ENCODE data around the gene TNS4. TPM values are rescaled to one million over a fixed set of nuclear protein-coding genes. Genes with fewer than 3 reads are reported as not detected.

TNS4 gene
- total RNA-seq, 3 donors from 2014 or later = 3.0 to 13.1 (median 3.3) TPM

DNA sequence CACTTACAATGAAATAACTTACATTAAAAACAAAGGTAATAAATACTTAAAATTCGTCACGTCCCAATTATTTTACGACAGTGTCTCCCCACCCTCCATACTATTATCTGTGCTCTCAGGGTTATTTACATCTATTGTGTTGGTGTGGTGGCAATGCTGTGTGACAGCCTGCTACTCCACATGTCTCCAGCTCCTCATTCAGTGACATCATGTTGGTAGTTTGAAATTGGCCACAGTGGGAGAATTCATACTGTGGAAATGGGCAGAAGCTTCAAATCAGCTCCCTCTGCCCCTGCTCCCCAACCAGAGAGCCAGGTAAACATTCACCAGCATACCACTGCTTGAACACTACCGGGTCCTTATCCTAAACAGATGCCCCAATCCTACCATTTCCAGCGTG is 6.3 kb downstream of the TNS4 start:
- Histone ChIP-seq H3K36me3 (ENCODE audit: low read depth) (no peaks in the 10 kb centered on the region), H3K9me3 (no peaks in the 10 kb centered on the region), H3K4me1 (ENCODE audit: low read depth) (peaks cover 32% of the 10 kb centered on the region), H3K4me3 (no peak overlapping the region)
- intact Hi-C loops (cut with DNase I, micrococcal nuclease) = no loop called here
- ATAC-seq (no peak), DNase-seq (no peak)
- TF ChIP-seq, protein P1, sequence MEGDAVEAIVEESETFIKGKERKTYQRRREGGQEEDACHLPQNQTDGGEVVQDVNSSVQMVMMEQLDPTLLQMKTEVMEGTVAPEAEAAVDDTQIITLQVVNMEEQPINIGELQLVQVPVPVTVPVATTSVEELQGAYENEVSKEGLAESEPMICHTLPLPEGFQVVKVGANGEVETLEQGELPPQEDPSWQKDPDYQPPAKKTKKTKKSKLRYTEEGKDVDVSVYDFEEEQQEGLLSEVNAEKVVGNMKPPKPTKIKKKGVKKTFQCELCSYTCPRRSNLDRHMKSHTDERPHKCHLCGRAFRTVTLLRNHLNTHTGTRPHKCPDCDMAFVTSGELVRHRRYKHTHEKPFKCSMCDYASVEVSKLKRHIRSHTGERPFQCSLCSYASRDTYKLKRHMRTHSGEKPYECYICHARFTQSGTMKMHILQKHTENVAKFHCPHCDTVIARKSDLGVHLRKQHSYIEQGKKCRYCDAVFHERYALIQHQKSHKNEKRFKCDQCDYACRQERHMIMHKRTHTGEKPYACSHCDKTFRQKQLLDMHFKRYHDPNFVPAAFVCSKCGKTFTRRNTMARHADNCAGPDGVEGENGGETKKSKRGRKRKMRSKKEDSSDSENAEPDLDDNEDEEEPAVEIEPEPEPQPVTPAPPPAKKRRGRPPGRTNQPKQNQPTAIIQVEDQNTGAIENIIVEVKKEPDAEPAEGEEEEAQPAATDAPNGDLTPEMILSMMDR (IDR thresholded peaks at IDR 0.05) = no peak

DNA sequence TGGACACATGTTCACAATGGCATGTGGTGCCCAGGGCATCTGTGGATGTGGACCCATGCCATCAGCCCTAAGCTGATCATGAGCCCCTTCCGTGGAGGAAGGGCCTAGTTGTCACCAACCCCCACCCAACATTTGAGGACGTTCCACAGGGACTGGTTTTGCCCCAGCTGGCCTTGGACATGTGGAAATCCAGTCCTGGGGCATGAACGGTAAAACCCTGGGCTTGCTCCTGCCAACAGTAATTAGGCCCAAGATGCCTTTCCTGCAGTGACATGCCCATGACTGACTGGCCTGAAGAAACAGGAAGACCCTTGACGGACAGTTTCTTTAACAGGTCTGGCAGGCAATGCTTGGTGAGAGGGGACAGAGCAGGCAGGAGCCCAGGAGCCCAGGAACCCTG is 7.7 kb downstream of the TNS4 start:
- no peak overlapping the region for H3K4me3 ChIP-seq
- TF ChIP-seq, protein P1 (IDR thresholded peaks at IDR 0.05) = no peak

DNA sequence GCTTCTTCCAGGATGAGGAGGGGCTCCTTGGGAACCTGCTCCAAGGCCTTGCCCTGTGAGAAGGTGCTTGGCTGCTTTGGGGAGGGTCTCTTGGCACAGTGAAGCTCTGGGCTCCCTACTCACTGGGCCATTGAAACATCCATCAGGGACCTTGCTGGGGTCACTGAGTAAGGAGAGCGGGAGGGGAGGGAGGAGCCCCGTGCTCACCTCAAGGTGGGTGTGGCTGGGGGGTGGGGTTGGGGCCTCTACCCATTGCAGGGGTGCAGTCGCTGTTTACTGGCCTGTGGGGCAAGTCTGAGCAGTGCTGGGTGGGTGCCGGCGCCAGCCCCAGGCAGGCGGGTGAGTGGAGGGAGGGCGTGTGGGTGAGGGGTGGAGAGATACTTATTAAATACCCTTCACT is 9.9 kb downstream of the TNS4 start:
- Histone ChIP-seq H3K9me3 (no peaks in the 10 kb centered on the region), H3K36me3 (ENCODE audit: low read depth) (no peaks in the 10 kb centered on the region), H3K4me3 (no peak overlapping the region), H3K4me1 (ENCODE audit: low read depth) (peaks cover 23% of the 10 kb centered on the region)
- DNase-seq = peak in 2 of 3 donors; percentile 43 to 67
- ATAC-seq = peak; percentile 51
- intact Hi-C loops (cut with DNase I, micrococcal nuclease) = no loop called here
- TF ChIP-seq, protein P1 (IDR thresholded peaks at IDR 0.05) = no peak

More for the DNA sequence above, 7.7 kb downstream of the TNS4 start:
- intact Hi-C loops (cut with DNase I, micrococcal nuclease) = no loop called here
- ATAC-seq = no peak
- Histone ChIP-seq H3K36me3 (ENCODE audit: low read depth) (no peaks in the 10 kb centered on the region), H3K4me1 (ENCODE audit: low read depth) (peaks cover 26% of the 10 kb centered on the region), H3K9me3 (no peaks in the 10 kb centered on the region)
- no peak for DNase-seq

DNA sequence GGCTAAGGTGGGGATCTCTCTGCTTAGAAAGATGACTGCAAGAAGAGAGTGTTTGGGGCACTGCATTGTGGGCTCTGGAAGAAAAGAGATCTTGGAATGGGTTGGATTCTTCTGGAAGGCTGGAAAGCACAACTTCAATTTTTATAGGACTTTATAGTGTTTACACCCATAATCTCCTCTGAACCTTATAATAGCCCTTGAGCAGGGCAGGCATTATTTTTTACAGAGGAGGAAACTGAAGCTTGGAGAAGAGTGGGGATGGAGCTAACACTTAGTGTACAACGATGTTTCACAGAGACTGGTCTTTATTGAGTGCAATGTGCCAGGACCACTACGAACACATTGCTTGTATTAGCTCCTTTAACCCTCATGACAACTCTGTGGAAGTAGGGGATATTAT is 10.4 kb downstream of the TNS4 start:
- H3K36me3 ChIP-seq (ENCODE audit: low read depth) = no peaks in the 10 kb centered on the region
- peak; percentile 58 for ATAC-seq

DNA sequence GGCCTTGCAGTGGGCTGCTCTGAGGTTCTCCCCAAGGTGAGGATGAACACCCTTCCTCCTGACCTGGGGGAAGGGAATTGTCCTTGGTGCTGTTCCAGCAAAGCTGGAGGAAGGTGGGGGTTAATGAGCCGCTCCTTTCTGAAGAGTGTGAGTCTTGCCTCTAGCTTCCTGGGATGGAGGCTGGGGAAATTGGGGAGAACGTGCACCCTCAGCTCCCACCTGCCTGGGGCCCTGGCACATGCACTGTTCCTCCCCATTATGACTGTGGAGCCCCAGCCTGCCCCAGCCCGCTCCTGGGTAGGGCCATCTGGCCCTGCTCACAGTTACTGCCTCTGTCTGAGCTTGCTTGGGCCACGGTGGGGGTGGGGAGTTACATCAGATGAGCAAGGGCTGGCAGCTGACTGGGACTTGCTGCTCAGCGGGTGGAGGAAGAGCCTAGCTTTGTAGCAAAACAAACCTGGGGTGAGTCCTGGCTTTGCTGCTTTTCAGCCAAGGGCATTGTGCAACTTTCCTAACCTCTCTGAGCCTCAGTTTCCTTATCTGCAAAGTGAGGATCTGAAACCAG is 11.1 kb downstream of the TNS4 start:
- peaks cover 23% of the 10 kb centered on the region for H3K4me1 ChIP-seq (ENCODE audit: low read depth)
- DNase-seq = peak; percentile 62 to 80 (median 63)
- TF ChIP-seq, protein P1 (IDR thresholded peaks at IDR 0.05) = no peak
- intact Hi-C loops (cut with DNase I, micrococcal nuclease) = no loop called here
- peak; percentile 74 for ATAC-seq
- no peak overlapping the region for H3K4me3 ChIP-seq
- H3K36me3 ChIP-seq (ENCODE audit: low read depth) = no peaks in the 10 kb centered on the region
- no peaks in the 10 kb centered on the region for H3K9me3 ChIP-seq

More for the DNA sequence above, 10.4 kb downstream of the TNS4 start:
- H3K9me3 ChIP-seq = no peaks in the 10 kb centered on the region
- no peak for DNase-seq
- H3K4me3 ChIP-seq = no peak overlapping the region
- peaks cover 23% of the 10 kb centered on the region for H3K4me1 ChIP-seq (ENCODE audit: low read depth)
- TF ChIP-seq, protein P1 (IDR thresholded peaks at IDR 0.05) = no peak
- intact Hi-C loops (cut with DNase I, micrococcal nuclease) = no loop called here
